ENCODE results near the gene PPARA. TPM values are rescaled to one million over a fixed set of nuclear protein-coding genes. Genes with fewer than 3 reads are reported as not detected.
A peak's percentile ranks its signal among the peaks of the same experiment; 100 is the strongest.

Gene PPARA
- total and polyA plus RNA-seq, 2 of the 4 experiments (the other 2 are of a cell fraction) = 3.1 to 7.0 TPM

GRCh38 chr22:46114518-46115387 is 35.6 kb upstream of the PPARA start:
- H3K4ac ChIP-seq (ENCODE audit: low read depth, low read length) = no peak overlapping the region
- H3K79me1 ChIP-seq (ENCODE audit: low read depth in 1 of 2, low read length in 2 of 2) = peaks cover 0 to 15% of the 10 kb centered on the region in 2 experiments; a peak in 2 of 4 replicates
- H4K91ac ChIP-seq (ENCODE audit: insufficient read depth, low read depth, low read length) = no peak overlapping the region
- peak overlapping the region; percentile 91 for H2AK9ac ChIP-seq (replicated peaks; ENCODE audit: low read depth, low read length, poor library complexity)
- H3K23ac ChIP-seq (ENCODE audit: low read depth, low read length) = no peak overlapping the region
- H3K36me3 ChIP-seq (ENCODE audit: control insufficient read depth, insufficient read depth, low read length) = peaks cover 41% of the 10 kb centered on the region
- H2BK15ac ChIP-seq (ENCODE audit: low read depth, low read length) = no peak overlapping the region; the same call in 2 of the 3 replicates
- 78% methylated on average over 3 of the region's 15 CpGs; no CpG with 5 or more reads in 1 of the 2 experiments for WGBS, 2 experiments (ENCODE audit: extremely low coverage in 2 of 2, insufficient read length in 1 of 2)
- H4K8ac ChIP-seq (ENCODE audit: low read depth in 2 of 2, low read length in 2 of 2) = no peak overlapping the region; a peak in 1 of 4 replicates
- no peak overlapping the region for H2AFZ ChIP-seq (replicated peaks; ENCODE audit: low read length, poor library complexity)
- no TSS peak for BruUV-seq (replicated peaks)
- H3K14ac ChIP-seq (replicated peaks; ENCODE audit: low read depth, low read length) = no peak overlapping the region
- H2BK20ac ChIP-seq (ENCODE audit: low read depth, low read length) = no peak overlapping the region
- no peak overlapping the region for H3K56ac ChIP-seq (ENCODE audit: extremely low read depth, insufficient read depth, low read length)
- dilution Hi-C loops (cut with HindIII; ENCODE audit: low sequenced_read_pairs, unreplicated experiment) = no loop called here
- in situ Hi-C loops (cut with MboI; ENCODE audit: low sequenced_read_pairs) = loop anchor here (5.0 kb wide), 1 partner anchor 107 kb away; no protein-coding TSS in a partner anchor
- no peak overlapping the region; the same call in 1 of the 2 replicates for H2AK5ac ChIP-seq (ENCODE audit: low read depth, low read length)
- H3K9me3 ChIP-seq (ENCODE audit: control insufficient read depth, insufficient read depth, low read length) = no peaks in the 10 kb centered on the region
- DNase-seq = no peak
- ATAC-seq (ENCODE audit: low read depth) = no peak
- H3K27ac ChIP-seq (ENCODE audit: insufficient read depth, low read length) = no peak overlapping the region
- H3K9me1 ChIP-seq (ENCODE audit: insufficient read depth, low read length) = no peaks in the 10 kb centered on the region
- POLR2A ChIA-PET (ENCODE audit: unreplicated experiment) = interaction anchor here (0.5 kb wide), 1 partner anchor 172 kb away, joined by 8 read pairs; no protein-coding TSS in a partner anchor
- CTCF ChIA-PET = interaction anchor here (0.5 to 4.0 kb wide), 2 partner anchors 61 to 109 kb away, joined by 3 to 24 read pairs; no protein-coding TSS in a partner anchor
- no peak overlapping the region for H2BK120ac ChIP-seq (ENCODE audit: low read depth, low read length)
- no peak overlapping the region for H3K9ac ChIP-seq (ENCODE audit: low read depth, low read length)
- intact Hi-C loops (cut with micrococcal nuclease) = loop anchor here (5.0 kb wide), 1 partner anchor 42 kb away; no protein-coding TSS in a partner anchor
- H3K4me3 ChIP-seq (ENCODE audit: insufficient read depth, low read depth, low read length) = no peak overlapping the region
- H4K5ac ChIP-seq (ENCODE audit: low read depth, low read length) = no peak overlapping the region
- H2BK5ac ChIP-seq (ENCODE audit: low read depth, low read length, poor library complexity, severe bottlenecking) = no peak overlapping the region
- H3K27me3 ChIP-seq (ENCODE audit: control insufficient read depth, insufficient read depth, low read length) = no peaks in the 10 kb centered on the region
- peaks cover 14% of the 10 kb centered on the region for H3K4me1 ChIP-seq (ENCODE audit: control insufficient read depth, insufficient read depth, low read length)
- no peak overlapping the region for H3K4me2 ChIP-seq (ENCODE audit: low read depth, low read length)
- H4K20me1 ChIP-seq (ENCODE audit: insufficient read depth, low read length) = peaks cover 12% of the 10 kb centered on the region
- no peak overlapping the region for H3K18ac ChIP-seq (ENCODE audit: low read depth, low read length)
- TF ChIP-seq BHLHE40 (IDR thresholded peaks at IDR 0.05; ENCODE audit: low read depth, low read length) (no peak), NFE2L2 (IDR thresholded peaks at IDR 0.05; ENCODE audit: low read depth, low read length) (no peak), ELK1 (IDR thresholded peaks at IDR 0.05; ENCODE audit: borderline replicate concordance, low read depth, low read length) (no peak), USF2 (IDR thresholded peaks at IDR 0.05; ENCODE audit: low read depth, low read length) (no peak), RCOR1 (IDR thresholded peaks at IDR 0.05; ENCODE audit: insufficient replicate concordance, low read length) (no peak), FOS (IDR thresholded peaks at IDR 0.05; ENCODE audit: low read depth, low read length) (no peak), MXI1 (IDR thresholded peaks at IDR 0.05; ENCODE audit: borderline replicate concordance, low read depth, low read length) (no peak), RFX5 (IDR thresholded peaks at IDR 0.05; ENCODE audit: low read depth, low read length) (no peak), CEBPB (IDR thresholded peaks at IDR 0.05; ENCODE audit: low read depth, low read length) (no peak), MAZ (IDR thresholded peaks at IDR 0.05; ENCODE audit: borderline replicate concordance, low read depth, low read length) (no peak), SMC3 (IDR thresholded peaks at IDR 0.05; ENCODE audit: low read depth, low read length) (no peak), MAFK (IDR thresholded peaks at IDR 0.05; ENCODE audit: low read depth, low read length) (no peak)
- TF ChIP-seq, protein P1, sequence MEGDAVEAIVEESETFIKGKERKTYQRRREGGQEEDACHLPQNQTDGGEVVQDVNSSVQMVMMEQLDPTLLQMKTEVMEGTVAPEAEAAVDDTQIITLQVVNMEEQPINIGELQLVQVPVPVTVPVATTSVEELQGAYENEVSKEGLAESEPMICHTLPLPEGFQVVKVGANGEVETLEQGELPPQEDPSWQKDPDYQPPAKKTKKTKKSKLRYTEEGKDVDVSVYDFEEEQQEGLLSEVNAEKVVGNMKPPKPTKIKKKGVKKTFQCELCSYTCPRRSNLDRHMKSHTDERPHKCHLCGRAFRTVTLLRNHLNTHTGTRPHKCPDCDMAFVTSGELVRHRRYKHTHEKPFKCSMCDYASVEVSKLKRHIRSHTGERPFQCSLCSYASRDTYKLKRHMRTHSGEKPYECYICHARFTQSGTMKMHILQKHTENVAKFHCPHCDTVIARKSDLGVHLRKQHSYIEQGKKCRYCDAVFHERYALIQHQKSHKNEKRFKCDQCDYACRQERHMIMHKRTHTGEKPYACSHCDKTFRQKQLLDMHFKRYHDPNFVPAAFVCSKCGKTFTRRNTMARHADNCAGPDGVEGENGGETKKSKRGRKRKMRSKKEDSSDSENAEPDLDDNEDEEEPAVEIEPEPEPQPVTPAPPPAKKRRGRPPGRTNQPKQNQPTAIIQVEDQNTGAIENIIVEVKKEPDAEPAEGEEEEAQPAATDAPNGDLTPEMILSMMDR (conservative IDR thresholded peaks at IDR 0.05; ENCODE audit: low read depth, low read length) = no peak

Measured in IMR-90 (cell line).